ENCODE results near the gene RPP30.

RPP30 gene

GRCh38 chr10:90916392-90917237, 44.8 kb downstream of the RPP30 start:
- TF ChIP-seq CTCF (IDR thresholded peaks at IDR 0.05; ENCODE audit: low read depth, low read length, missing control alignments), result no peak
- DNase-seq (ENCODE audit: low read depth), result no peak
- no peak overlapping the region for H3K4me3 ChIP-seq (ENCODE audit: low read depth, low read length)

- no peak for TF ChIP-seq CTCF (IDR thresholded peaks at IDR 0.05; ENCODE audit: low read depth, low read length, missing control alignments)
- no peak overlapping the region for H3K4me3 ChIP-seq (ENCODE audit: low read depth, low read length)
- DNase-seq (ENCODE audit: low read depth), result no peak
Observed at GRCh38 chr10:90917238-90917967, 45.6 kb downstream of the RPP30 start.

- H3K4me3 ChIP-seq (ENCODE audit: low read depth, low read length), result no peak overlapping the region
- no peak for DNase-seq (ENCODE audit: low read depth)
- TF ChIP-seq CTCF (IDR thresholded peaks at IDR 0.05; ENCODE audit: low read depth, low read length, missing control alignments), result no peak
Observed at GRCh38 chr10:90917968-90918318, 46.2 kb downstream of the RPP30 start.

- DNase-seq (ENCODE audit: low read depth), result no peak
- no peak for TF ChIP-seq CTCF (IDR thresholded peaks at IDR 0.05; ENCODE audit: low read depth, low read length, missing control alignments)
- no peak overlapping the region for H3K4me3 ChIP-seq (ENCODE audit: low read depth, low read length)
Observed at GRCh38 chr10:90919683-90920574, 48.2 kb downstream of the RPP30 start.

- no peak for TF ChIP-seq CTCF (IDR thresholded peaks at IDR 0.05; ENCODE audit: low read depth, low read length, missing control alignments)
- DNase-seq (ENCODE audit: low read depth), result no peak
- no peak within 1 kb of the TSS for H3K4me3 ChIP-seq (ENCODE audit: low read depth, low read length)
Observed at GRCh38 chr10:90920986-90921666, 49.4 kb downstream of the RPP30 start, which contains the start of gene ANKRD1. TSS of gene ANKRD1 (minus strand) at chr10:90921087. CDS start at chr10:90921027, 60 bp downstream.

DNA sequence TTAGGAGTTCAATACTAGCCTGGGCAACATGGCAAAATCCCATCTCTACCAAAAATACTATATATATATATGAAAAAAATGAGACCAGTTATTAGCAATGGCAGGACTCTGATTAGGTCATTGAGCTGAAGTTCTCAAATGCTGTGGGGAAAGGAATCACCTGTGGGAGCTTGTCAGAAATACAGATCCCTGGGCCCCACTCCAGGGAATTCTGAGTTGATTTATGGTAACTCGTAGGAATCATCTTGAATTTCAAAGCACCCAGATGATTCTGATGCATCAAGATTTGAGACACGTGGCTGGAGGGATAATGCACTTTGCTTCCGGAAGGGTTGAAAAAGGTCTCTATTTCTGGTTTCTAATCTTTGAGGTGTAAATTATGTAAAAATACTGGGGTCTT, 50.1 kb downstream of the RPP30 start:
- TF ChIP-seq CTCF (IDR thresholded peaks at IDR 0.05; ENCODE audit: low read depth, low read length, missing control alignments), result no peak
- H3K4me3 ChIP-seq (ENCODE audit: low read depth, low read length), result no peak overlapping the region
- DNase-seq (ENCODE audit: low read depth), result no peak
